ENCODE data around the gene MEI1.

- TF ChIP-seq, protein P1, sequence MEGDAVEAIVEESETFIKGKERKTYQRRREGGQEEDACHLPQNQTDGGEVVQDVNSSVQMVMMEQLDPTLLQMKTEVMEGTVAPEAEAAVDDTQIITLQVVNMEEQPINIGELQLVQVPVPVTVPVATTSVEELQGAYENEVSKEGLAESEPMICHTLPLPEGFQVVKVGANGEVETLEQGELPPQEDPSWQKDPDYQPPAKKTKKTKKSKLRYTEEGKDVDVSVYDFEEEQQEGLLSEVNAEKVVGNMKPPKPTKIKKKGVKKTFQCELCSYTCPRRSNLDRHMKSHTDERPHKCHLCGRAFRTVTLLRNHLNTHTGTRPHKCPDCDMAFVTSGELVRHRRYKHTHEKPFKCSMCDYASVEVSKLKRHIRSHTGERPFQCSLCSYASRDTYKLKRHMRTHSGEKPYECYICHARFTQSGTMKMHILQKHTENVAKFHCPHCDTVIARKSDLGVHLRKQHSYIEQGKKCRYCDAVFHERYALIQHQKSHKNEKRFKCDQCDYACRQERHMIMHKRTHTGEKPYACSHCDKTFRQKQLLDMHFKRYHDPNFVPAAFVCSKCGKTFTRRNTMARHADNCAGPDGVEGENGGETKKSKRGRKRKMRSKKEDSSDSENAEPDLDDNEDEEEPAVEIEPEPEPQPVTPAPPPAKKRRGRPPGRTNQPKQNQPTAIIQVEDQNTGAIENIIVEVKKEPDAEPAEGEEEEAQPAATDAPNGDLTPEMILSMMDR (IDR thresholded peaks at IDR 0.05): no peak
- TF ChIP-seq POLR2A (IDR thresholded peaks at IDR 0.05; ENCODE audit: low read depth) (no peak), EP300 (IDR thresholded peaks at IDR 0.05) (no peak), POLR2AphosphoS5 (IDR thresholded peaks at IDR 0.05) (no peak)
Observed at GRCh38 chr22:41777749-41778425, 78.6 kb downstream of the MEI1 start.

Measured in esophagus muscularis mucosa (tissue), 4 donors.